Keratinocyte (primary cell): ENCODE data around the gene RPS27L. TPM values are rescaled to one million over a fixed set of nuclear protein-coding genes. Genes with fewer than 3 reads are reported as not detected.
A peak's percentile ranks its signal among the peaks of the same experiment; 100 is the strongest.

Source experiments
- DNase-seq: peaks from one replicate; pipeline ENCODE4 v3.0.0-alpha.2; 2011; ENCODE audit warnings: low read depth, missing footprints, low spot score
- FAIRE-seq: peaks from 2 replicates; lab custom pipeline; 2011; peaks lifted over from hg19 to GRCh38; lab: Jason Lieb, UNC
- H2AFZ ChIP-seq: 2 replicates; pipeline ENCODE4 v1.6.0; 2012; ENCODE audit warnings: low read length, control low read depth, inconsistent platforms; ENCODE audit not compliant: control insufficient read depth
- H3K27ac ChIP-seq: 2 replicates; pipeline ENCODE4 v1.5.1; 2011; ENCODE audit warnings: low read length; ENCODE audit not compliant: control insufficient read depth, insufficient read depth
- H3K27me3 ChIP-seq: 3 replicates; pipeline ENCODE4 v1.6.0; 2011; ENCODE audit warnings: low read length; ENCODE audit not compliant: control insufficient read depth, insufficient read depth; ENCODE audit errors: extremely low read depth
- H3K36me3 ChIP-seq, 2 experiments: 2 replicates in 1 of 2; 3 replicates in 1 of 2; pipeline ENCODE4 v1.5.1; 2011; ENCODE audit warnings: low read length in 2 of 2, mild to moderate bottlenecking in 1 of 2; ENCODE audit not compliant: control insufficient read depth in 2 of 2, insufficient read depth in 2 of 2; ENCODE audit errors: extremely low read depth in 1 of 2
- H3K4me1 ChIP-seq: 3 replicates; pipeline ENCODE4 v1.5.1; 2011; ENCODE audit warnings: low read length; ENCODE audit not compliant: control insufficient read depth, insufficient read depth; ENCODE audit errors: extremely low read depth
- H3K4me2 ChIP-seq: 3 replicates; pipeline ENCODE4 v1.6.0; 2011; ENCODE audit warnings: low read depth, low read length; ENCODE audit not compliant: control insufficient read depth, insufficient read depth; ENCODE audit errors: extremely low read depth
- H3K4me3 ChIP-seq, 3 experiments: fragments of 200-600 bp in 1 of 3; sonication (generic) in 1 of 3; 2 replicates in 2 of 3; 3 replicates in 1 of 3; pipeline ENCODE4 v1.5.1; 2011 to 2016; ENCODE audit warnings: low read length in 3 of 3, mild to moderate bottlenecking in 3 of 3, control low read depth in 2 of 3, inconsistent platforms in 1 of 3, low read depth in 1 of 3, mixed read lengths in 1 of 3, mixed run types in 1 of 3, moderate library complexity in 1 of 3; ENCODE audit not compliant: control insufficient read depth in 2 of 3, insufficient read depth in 2 of 3; ENCODE audit errors: extremely low read depth in 1 of 3
- H3K79me2 ChIP-seq: 2 replicates; pipeline ENCODE4 v1.6.0; 2012; ENCODE audit warnings: low read length; ENCODE audit not compliant: control insufficient read depth, insufficient read depth
- H3K9ac ChIP-seq: 3 replicates; pipeline ENCODE4 v1.6.0; 2011; ENCODE audit warnings: low read length; ENCODE audit not compliant: control insufficient read depth, insufficient read depth; ENCODE audit errors: extremely low read depth
- H3K9me1 ChIP-seq: 3 replicates; pipeline ENCODE4 v1.6.0; 2011; ENCODE audit warnings: low read length; ENCODE audit not compliant: control insufficient read depth, insufficient read depth; ENCODE audit errors: extremely low read depth
- H3K9me3 ChIP-seq: 2 replicates; pipeline ENCODE4 v1.5.1; 2012; ENCODE audit warnings: low read depth, low read length; ENCODE audit not compliant: control insufficient read depth
- H4K20me1 ChIP-seq: 3 replicates; pipeline ENCODE4 v1.6.0; 2011; ENCODE audit warnings: low read length; ENCODE audit not compliant: control insufficient read depth, insufficient read depth; ENCODE audit errors: extremely low read depth
- CTCF ChIP-seq, 3 experiments: IDR thresholded peaks in 1 of 3; conservative IDR thresholded peaks in 1 of 3; optimal IDR thresholded peaks in 1 of 3; 2 replicates in 2 of 3; 3 replicates in 1 of 3; pipeline versions ENCODE3 to v1.5.1; 2011; ENCODE audit warnings: low read length in 3 of 3, mild to moderate bottlenecking in 3 of 3, moderate library complexity in 2 of 3, control low read depth in 1 of 3, inconsistent platforms in 1 of 3; ENCODE audit not compliant: insufficient read depth in 2 of 3; ENCODE audit errors: extremely low read depth in 1 of 3
- EZH2 ChIP-seq: IDR thresholded peaks from one replicate; pipeline ENCODE4 v1.6.1; 2012; ENCODE audit warnings: inconsistent platforms, mild to moderate bottlenecking, low read length, moderate library complexity
- dilution Hi-C: fragments of 300-500 bp; cut with MboI; formaldehyde crosslinking; loops from one replicate; pipeline ENCODE4 v1.7.0; 2020; ENCODE audit warnings: low sequenced_read_pairs; ENCODE audit not compliant: extremely low pct_ligation_motif_present
- polyA plus RNA-seq, 5 experiments: library from polyadenylated mRNA; depleted of rRNA in 3 of 5; stranded (reverse) in 3 of 5; stranded (forward) in 1 of 5; unstranded in 1 of 5; fragments of >200 nt; gene quantifications; 1 replicate in 1 of 5; 2 replicates in 3 of 5; 3 replicates in 1 of 5; pipeline versions ENCODE4 v1.2.1 to v1.2.3, GENCODE V29; 2011 to 2012; ENCODE audit warnings: missing spikeins in 2 of 5, low read depth in 1 of 5, low replicate concordance in 1 of 5

RPS27L gene
- polyA plus RNA-seq, 1 donor (not counting 4 experiments of a cell fraction or from before 2014, with no cell fraction given), result 208 TPM

GRCh38 chr15:63188247-63188925 lies 31.1 kb upstream of the RPS27L start:
- Histone ChIP-seq H4K20me1 (no peaks in the 10 kb centered on the region), H3K4me3 (peak overlapping the region; percentile 75 to 93 (median 81)), H3K36me3 (no peaks in the 10 kb centered on the region), H3K9me3 (no peaks in the 10 kb centered on the region), H3K9me1 (no peaks in the 10 kb centered on the region), H3K4me2 (peak overlapping the region; percentile 94), H3K27me3 (no peaks in the 10 kb centered on the region), H3K27ac (peak overlapping the region; percentile 64), H3K79me2 (peaks cover 31% of the 10 kb centered on the region), H3K4me1 (peaks cover 42% of the 10 kb centered on the region), H2AFZ (peak overlapping the region; percentile 94), H3K9ac (peak overlapping the region; percentile 72)
- TF ChIP-seq EZH2, result no peak
- no peak for TF ChIP-seq CTCF (optimal IDR thresholded peaks at IDR 0.05 in 1 of 3, IDR thresholded peaks at IDR 0.05 in 1 of 3, conservative IDR thresholded peaks at IDR 0.05 in 1 of 3; ENCODE audit: extremely low read depth in 1 of 3, insufficient read depth in 2 of 3, low read length in 3 of 3)
- FAIRE-seq (no peak), DNase-seq (no peak)
- dilution Hi-C loops, result no loop called here

GRCh38 chr15:63187589-63188226 lies 30.4 kb upstream of the RPS27L start:
- Histone ChIP-seq H4K20me1 (no peaks in the 10 kb centered on the region), H3K27ac (no peak overlapping the region), H3K4me3 (no peak overlapping the region), H3K9me1 (no peaks in the 10 kb centered on the region), H2AFZ (no peak overlapping the region), H3K79me2 (peaks cover 25% of the 10 kb centered on the region), H3K4me2 (no peak overlapping the region), H3K9me3 (no peaks in the 10 kb centered on the region), H3K36me3 (no peaks in the 10 kb centered on the region), H3K9ac (no peak overlapping the region), H3K27me3 (no peaks in the 10 kb centered on the region), H3K4me1 (peaks cover 42% of the 10 kb centered on the region)
- dilution Hi-C loops, result no loop called here
- DNase-seq (no peak), FAIRE-seq (no peak)
- TF ChIP-seq CTCF (optimal IDR thresholded peaks at IDR 0.05 in 1 of 3, IDR thresholded peaks at IDR 0.05 in 1 of 3, conservative IDR thresholded peaks at IDR 0.05 in 1 of 3; ENCODE audit: extremely low read depth in 1 of 3, insufficient read depth in 2 of 3, low read length in 3 of 3) (no peak), EZH2 (no peak)
